SH-SY5Y (cell line): ENCODE results near the gene ZNF76.

Experiments
- GATA2 ChIP-seq: IDR thresholded peaks from 2 replicates; pipeline ENCODE4 v1.6.1; 2011; ENCODE audit warnings: mild to moderate bottlenecking, low read depth, low read length
- GATA3 ChIP-seq: IDR thresholded peaks from 2 replicates; pipeline ENCODE4 v1.6.1; 2011; ENCODE audit warnings: low read depth, mild to moderate bottlenecking, low read length, moderate library complexity

ZNF76 gene

DNA sequence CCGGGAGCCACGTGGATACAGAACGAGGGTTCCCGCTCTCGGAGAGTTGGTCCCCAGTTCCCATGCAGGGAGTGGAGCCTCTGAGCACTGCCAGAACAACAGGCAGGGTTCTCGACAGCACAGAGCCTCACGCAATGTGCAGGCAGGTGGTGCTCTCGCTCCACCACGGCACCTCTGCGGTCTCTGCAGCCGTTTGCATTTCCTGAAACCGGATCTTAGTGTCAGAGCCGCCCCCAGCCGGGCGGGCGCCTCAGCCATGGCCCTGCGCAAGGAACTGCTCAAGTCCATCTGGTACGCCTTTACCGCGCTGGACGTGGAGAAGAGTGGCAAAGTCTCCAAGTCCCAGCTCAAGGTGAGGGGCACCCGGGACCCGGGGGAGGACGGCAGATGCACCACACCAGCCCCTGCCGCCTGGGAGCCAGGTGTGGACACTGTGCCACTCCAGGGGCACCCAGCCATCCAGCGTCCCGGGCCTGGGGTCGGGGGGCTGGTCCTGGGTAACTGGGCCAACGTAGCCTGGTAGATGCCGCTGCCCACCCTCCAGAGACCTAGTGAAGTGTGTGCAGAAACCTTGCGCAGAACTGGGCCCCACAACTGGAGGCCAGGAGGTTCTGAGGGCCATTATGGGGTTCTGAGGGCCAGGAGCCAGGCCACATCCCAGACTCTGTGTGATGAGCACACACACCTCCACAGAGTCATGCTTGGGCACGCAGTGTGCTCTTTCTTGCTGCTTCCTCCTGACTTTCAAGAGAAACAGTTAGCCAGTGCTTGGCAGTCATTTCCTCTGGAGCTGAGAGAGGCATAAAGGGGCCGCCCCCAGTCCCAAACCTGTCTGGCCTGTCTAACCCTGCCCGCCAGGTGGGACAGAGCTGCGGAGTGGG is 38.3 kb downstream of the ZNF76 start, which contains the start of gene DEF6:
TSS of gene DEF6 (plus strand) at position 218 of the 881 bp plus-strand sequence. CDS start at position 257, 39 bp downstream.
- TF ChIP-seq GATA2 (no peak), GATA3 (no peak)

DNA sequence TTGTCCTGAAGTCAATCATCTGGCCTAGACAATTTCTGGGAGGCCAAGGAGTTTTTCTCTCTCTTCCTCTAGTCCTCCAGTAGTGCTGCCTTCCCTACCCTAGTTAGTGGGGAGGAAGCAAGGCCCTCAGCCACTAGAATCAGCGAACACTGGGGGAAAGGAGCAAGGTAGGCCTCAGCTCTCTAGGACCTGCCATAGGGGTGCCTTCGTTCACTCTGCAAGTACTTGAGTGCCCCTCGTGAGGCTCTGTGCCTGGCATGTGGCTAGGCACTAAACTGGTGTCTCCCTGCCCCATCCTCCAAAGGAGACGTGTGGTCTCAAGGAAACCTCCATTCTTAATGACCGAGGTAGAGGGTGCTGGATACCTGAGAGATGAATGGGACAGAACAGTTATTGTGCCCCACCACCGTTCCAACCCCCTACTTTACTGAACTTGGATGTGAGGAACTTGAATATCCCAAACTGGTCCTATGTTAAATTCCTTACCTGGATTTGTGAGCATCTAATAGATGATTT is 39.1 kb downstream of the ZNF76 start:
- TF ChIP-seq GATA2: no peak
- no peak for TF ChIP-seq GATA3

GRCh38 chr6:35299674-35300073 is 40.1 kb downstream of the ZNF76 start:
- TF ChIP-seq GATA2 (no peak), GATA3 (no peak)

DNA sequence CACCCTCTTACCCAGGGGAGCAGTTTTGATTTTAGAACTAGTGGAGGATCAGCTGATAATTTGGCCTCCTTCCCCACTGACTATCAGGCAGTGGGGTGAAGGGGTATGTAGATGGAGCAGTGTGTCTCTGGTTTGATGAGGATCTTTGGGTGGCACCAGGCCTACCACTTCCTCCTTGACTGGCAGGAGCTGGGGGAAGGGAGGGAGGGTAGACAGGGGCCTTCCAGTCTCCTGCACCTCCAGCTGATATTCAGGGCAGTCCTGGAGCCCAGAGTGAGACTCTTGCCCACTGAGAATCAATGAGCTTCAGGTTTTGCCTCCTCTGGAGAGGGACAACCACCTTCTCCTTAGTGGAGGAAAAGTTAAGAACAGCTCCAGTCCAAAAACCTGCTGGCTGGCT is 41.3 kb downstream of the ZNF76 start:
- TF ChIP-seq GATA3: no peak

DNA sequence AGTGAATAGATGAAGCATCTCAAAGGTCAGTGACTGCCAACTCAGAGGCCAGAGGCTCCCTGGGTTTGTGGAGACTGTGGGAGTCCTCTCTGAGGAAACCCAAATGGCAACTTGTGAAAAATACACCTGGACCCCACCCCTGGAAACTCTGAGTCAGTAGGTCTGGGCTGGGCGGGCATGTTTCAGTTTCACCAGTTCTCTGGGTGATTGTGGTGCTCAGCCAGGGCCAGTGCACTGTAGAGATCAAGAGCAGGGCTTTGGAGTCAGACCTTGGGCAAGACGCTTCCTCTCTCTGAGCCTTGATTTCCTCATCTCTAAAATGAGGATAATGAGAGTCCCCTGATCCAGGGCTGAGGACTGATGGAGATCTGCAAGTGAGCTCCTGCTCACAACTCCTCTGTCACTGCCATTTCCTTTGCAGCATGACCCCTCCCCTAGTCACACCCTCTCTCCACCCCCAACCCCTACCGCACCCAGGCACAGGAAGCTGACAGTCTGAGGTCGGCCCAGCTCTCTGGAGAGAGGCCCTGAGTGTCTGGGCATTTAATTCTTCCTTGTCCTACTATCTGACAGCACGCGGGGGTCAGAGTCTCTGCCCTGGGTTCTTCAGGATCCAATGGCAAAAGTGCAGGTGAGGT is 43.2 kb downstream of the ZNF76 start:
- TF ChIP-seq GATA2 (no peak), GATA3 (no peak)

DNA sequence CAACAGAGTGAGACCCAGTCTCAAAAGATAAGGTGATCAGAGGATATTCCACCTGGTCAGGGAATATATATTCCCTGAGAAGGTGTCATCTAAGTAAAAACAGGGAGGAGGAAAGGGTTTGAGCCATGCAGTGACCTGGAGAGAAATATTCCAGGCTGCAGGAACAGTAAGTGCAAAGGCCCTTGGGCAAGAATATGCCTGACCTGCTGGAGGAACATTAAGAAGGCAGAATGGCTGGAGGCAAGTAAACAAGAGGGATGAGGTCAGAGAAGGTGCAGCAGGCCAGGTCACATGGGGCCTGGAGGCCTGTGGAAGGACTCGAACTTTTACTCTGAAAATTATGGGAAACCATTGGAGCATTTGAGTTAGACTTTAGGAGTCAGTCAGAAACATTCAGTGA is 44.8 kb downstream of the ZNF76 start:
- no peak for TF ChIP-seq GATA3
- TF ChIP-seq GATA2: no peak

- no peak for TF ChIP-seq GATA2
- no peak for TF ChIP-seq GATA3
Measured at GRCh38 chr6:35305117-35305516, 45.6 kb downstream of the ZNF76 start.

DNA sequence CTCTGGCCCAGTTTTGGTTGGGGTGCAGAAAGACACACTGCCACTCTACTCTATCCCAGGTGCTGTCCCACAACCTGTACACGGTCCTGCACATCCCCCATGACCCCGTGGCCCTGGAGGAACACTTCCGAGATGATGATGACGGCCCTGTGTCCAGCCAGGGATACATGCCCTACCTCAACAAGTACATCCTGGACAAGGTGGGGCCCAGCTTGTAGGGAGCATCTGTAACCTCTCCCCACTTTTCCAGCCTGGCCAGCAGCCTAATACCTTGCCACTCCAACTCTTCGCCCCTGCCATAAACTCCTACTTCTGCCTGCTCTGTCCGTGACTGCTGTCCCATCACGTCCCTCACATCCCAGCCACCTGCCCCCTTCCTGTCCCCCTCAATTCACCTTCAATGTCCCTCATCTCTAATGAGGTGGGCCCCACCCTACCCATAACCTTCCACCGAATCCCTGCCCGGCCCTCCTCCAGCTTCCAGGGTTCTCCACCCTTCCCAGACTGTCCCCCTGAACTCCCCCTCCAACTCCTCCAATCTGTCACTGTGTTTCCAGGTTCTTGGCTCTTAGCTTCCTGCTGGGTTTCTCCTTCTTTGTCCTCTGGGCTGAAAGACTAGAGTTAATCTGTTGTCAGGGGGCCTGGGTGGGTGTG is 50.2 kb downstream of the ZNF76 start:
- TF ChIP-seq GATA2 (no peak), GATA3 (no peak)

DNA sequence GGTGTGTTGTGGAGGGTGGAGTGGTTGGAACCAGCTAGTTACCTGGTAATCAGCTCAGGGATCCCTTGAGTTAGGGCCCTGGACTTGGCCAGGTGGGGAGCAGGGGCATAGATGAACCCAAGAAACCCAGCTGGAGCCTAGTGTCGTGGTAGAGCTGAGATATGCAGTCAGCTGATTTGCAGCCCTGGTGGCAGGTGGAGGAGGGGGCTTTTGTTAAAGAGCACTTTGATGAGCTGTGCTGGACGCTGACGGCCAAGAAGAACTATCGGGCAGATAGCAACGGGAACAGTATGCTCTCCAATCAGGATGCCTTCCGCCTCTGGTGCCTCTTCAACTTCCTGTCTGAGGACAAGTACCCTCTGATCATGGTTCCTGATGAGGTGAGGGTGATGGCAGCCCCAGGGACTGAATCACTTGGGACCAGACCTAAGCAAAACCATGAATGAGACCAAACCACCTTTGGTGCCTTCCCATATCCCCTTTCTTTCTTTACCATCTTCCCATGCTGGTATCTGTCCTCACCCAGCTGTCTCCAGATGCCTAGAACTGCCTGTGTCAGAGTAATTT is 50.8 kb downstream of the ZNF76 start:
- TF ChIP-seq GATA2 (no peak), GATA3 (no peak)

GRCh38 chr6:35311390-35312075 is 52.0 kb downstream of the ZNF76 start:
- TF ChIP-seq GATA2 (no peak), GATA3 (no peak)

DNA sequence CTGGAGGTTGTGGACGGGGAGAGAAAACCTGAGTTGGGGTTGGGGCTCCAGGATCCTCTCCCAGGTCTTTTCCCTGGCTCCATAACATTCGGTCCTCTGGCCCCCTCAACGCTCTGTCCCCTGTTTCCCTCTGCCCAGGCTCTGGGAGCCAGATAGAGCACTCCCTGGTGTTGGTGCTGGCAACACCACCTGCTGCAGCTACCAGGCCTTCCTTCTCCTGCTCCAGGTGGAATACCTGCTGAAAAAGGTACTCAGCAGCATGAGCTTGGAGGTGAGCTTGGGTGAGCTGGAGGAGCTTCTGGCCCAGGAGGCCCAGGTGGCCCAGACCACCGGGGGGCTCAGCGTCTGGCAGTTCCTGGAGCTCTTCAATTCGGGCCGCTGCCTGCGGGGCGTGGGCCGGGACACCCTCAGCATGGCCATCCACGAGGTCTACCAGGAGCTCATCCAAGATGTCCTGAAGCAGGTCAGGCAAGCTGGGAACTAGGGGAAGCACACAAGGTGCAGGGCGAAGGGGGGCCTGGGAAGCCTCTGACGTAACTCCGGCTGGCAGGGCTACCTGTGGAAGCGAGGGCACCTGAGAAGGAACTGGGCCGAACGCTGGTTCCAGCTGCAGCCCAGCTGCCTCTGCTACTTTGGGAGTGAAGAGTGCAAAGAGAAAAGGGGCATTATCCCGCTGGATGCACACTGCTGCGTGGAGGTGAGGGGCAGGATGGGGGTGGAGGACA is 52.7 kb downstream of the ZNF76 start:
- TF ChIP-seq GATA2 (no peak), GATA3 (no peak)

DNA sequence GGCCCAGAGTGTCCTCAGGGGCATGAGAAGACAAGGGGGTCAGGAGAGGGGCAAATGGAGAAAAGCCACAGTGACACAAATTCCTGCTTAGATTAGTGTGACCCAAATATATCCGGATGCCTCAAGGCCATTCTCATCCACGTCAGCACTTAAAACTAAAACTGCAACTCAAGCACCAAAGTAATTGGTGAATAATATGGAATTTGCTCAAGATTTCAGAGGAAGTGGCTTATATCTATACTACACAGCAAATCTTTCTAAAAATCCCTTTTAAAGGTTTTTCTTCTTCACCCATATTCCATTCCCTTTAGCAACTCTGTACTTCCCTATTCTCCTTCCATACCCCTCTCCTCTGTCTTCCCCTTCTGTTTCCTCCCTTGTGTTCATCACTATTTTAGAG is 53.3 kb downstream of the ZNF76 start:
- TF ChIP-seq GATA3 (no peak), GATA2 (no peak)
